Loucy (cell line): ENCODE results near the gene PPP2R5B.

Experiments used
- EZH2phosphoT487 ChIP-seq: fragments of 200-600 bp; IDR thresholded peaks from 2 replicates; pipeline ENCODE4 v1.6.1; 2018; ENCODE audit warnings: antibody characterized with exemption, mild to moderate bottlenecking, moderate library complexity, borderline replicate concordance
- TF ChIP-seq, protein P1 (sequence below): fragments of 200-600 bp; sonication (generic); conservative IDR thresholded peaks from 2 replicates; pipeline ENCODE4 v1.5.1; 2014; ENCODE audit warnings: mild to moderate bottlenecking, antibody characterized with exemption, low read length

- TF ChIP-seq, protein P1, sequence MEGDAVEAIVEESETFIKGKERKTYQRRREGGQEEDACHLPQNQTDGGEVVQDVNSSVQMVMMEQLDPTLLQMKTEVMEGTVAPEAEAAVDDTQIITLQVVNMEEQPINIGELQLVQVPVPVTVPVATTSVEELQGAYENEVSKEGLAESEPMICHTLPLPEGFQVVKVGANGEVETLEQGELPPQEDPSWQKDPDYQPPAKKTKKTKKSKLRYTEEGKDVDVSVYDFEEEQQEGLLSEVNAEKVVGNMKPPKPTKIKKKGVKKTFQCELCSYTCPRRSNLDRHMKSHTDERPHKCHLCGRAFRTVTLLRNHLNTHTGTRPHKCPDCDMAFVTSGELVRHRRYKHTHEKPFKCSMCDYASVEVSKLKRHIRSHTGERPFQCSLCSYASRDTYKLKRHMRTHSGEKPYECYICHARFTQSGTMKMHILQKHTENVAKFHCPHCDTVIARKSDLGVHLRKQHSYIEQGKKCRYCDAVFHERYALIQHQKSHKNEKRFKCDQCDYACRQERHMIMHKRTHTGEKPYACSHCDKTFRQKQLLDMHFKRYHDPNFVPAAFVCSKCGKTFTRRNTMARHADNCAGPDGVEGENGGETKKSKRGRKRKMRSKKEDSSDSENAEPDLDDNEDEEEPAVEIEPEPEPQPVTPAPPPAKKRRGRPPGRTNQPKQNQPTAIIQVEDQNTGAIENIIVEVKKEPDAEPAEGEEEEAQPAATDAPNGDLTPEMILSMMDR = no peak
- no peak for TF ChIP-seq EZH2phosphoT487
Measured at GRCh38 chr11:64892411-64892831, 32.1 kb upstream of the PPP2R5B start.
